Caco-2 (cell line): ENCODE measurements around the gene MAPK14. TPM values are rescaled to one million over a fixed set of nuclear protein-coding genes. Genes with fewer than 3 reads are reported as not detected.

ENCODE experiments used
- BruUV-seq: library from RNA; stranded (reverse); fragments of 400-500 nt; replicated peaks from 2 replicates; lab custom pipeline; 2021; lab: Mats Ljungman, UMichigan
- CTCF ChIA-PET: fragments of 300-600 bp; sonication (Branson Sonifier 250); formaldehyde crosslinking; loops from one replicate; lab custom pipeline; 2022; ENCODE audit warnings: antibody characterized with exemption; lab: Charles Lee
- POLR2A ChIA-PET: fragments of 300-600 bp; sonication (Branson Sonifier 250); formaldehyde crosslinking; loops from one replicate; lab custom pipeline; 2022; ENCODE audit warnings: antibody characterized with exemption; lab: Charles Lee
- DNase-seq, 2 experiments: peaks; one replicate each; pipeline versions ENCODE4 v3.0.0 to v3.0.0-alpha.2; 2020 to 2022
- H3K27me3 ChIP-seq: replicated peaks from 2 replicates; pipeline ENCODE4 v1.6.0; 2011; ENCODE audit warnings: low read length; ENCODE audit not compliant: control insufficient read depth, insufficient read depth
- H3K36me3 ChIP-seq: 2 replicates; pipeline ENCODE4 v1.5.1; 2011; ENCODE audit warnings: low read length; ENCODE audit not compliant: control insufficient read depth, insufficient read depth
- H3K4me1 ChIP-seq: fragments of 250-450 bp; sonication (Bioruptor Pico); 2 replicates; pipeline ENCODE4 v1.5.1; 2020; ENCODE audit warnings: mild to moderate bottlenecking
- H3K4me3 ChIP-seq: 2 replicates; pipeline ENCODE4 v1.5.1; 2011; ENCODE audit warnings: low read depth, mild to moderate bottlenecking, control low read depth, low read length
- H3K9me3 ChIP-seq: fragments of 250-450 bp; sonication (Bioruptor Pico); 2 replicates; pipeline ENCODE4 v1.5.1; 2020; ENCODE audit warnings: mild to moderate bottlenecking, moderate library complexity
- H3K27ac Mint-ChIP-seq: one replicate; pipeline ENCODE4 v1.8.0; 2022; ENCODE audit warnings: mixed read lengths; ENCODE audit not compliant: unreplicated experiment
- H3K27me3 Mint-ChIP-seq: one replicate; pipeline ENCODE4 v1.8.0; 2022; ENCODE audit warnings: mixed read lengths; ENCODE audit not compliant: insufficient read depth, unreplicated experiment
- H3K36me3 Mint-ChIP-seq: one replicate; pipeline ENCODE4 v1.8.0; 2022; ENCODE audit warnings: mild to moderate bottlenecking, mixed read lengths; ENCODE audit not compliant: insufficient read depth, unreplicated experiment
- H3K4me1 Mint-ChIP-seq: one replicate; pipeline ENCODE4 v1.8.0; 2022; ENCODE audit warnings: low read depth, mixed read lengths; ENCODE audit not compliant: unreplicated experiment
- H3K4me3 Mint-ChIP-seq: one replicate; pipeline ENCODE4 v1.8.0; 2022; ENCODE audit warnings: mild to moderate bottlenecking, moderate library complexity, mixed read lengths; ENCODE audit not compliant: unreplicated experiment
- H3K9me3 Mint-ChIP-seq: one replicate; pipeline ENCODE4 v1.8.0; 2022; ENCODE audit warnings: mixed read lengths; ENCODE audit not compliant: unreplicated experiment
- CTCF ChIP-seq, 2 experiments: fragments of 200-600 bp in 1 of 2; IDR thresholded peaks; 1 replicate in 1 of 2; 2 replicates in 1 of 2; pipeline versions ENCODE4 v1.5.1 to v1.8.0; 2011 to 2022; ENCODE audit warnings: antibody characterized with exemption in 1 of 2, control low read depth in 1 of 2, inconsistent platforms in 1 of 2, low read depth in 1 of 2, low read length in 1 of 2, mild to moderate bottlenecking in 1 of 2, moderate library complexity in 1 of 2; ENCODE audit not compliant: insufficient read depth in 1 of 2, severe bottlenecking in 1 of 2, unreplicated experiment in 1 of 2
- intact Hi-C: fragments of 100-400 bp; cut with micrococcal nuclease; formaldehyde crosslinking; loops from one replicate; pipeline ENCODE4 v1.10.0; 2022; ENCODE audit not compliant: unreplicated experiment
- total RNA-seq: library from RNA; stranded (reverse); gene quantifications from 2 replicates; pipeline ENCODE4 v1.2.3, GENCODE V29; 2022

Gene MAPK14
- total RNA-seq, 1 experiment from 2014 or later, result 72.0 TPM

DNA sequence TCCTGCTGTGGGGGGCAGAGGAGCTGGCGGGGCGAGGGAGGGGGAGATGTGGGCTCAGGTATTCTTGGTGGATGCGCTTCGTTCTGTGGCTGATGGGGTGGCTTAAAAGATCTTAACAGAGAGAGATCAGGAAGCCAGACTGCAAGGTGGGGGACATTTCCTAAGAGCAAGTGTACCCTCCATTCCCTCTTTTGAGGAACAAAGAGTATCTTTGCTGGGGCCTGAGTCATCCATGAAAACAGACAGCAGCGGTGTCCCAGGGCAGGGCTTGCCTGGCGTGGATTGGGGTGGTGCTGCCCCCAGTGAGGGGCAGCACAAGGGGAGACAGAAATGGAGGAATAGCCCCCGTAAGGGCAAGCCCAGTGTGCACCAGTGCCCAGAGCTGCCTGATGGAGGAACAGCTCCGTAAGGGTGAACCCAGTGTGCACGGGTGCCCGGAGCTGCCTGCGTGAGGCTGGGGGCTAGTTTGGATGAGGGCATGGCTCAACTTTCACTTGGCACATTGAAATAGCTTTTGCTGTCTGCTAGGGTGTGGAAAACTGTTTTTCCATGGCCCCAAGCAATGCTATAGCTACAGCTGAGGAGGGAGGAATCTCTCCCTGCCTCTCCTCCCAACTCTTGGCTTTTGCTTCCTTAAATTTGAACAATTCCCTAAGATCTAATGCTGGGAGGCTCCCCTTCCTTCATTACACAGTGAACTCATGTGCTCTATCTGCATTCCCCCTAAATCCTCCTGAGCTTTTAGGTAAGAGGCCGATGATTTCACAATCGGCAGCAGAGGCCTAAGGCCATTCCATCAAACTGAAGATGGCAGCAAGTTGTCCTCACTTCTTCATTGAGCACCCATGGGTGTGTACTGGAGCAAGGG, 115.6 kb downstream of the MAPK14 start:
- 0 out of 2 replicates have a peak, but pooled peaks cover 3% of the 10 kb centered on the region for H3K36me3 ChIP-seq
- Mint-ChIP-seq H3K4me1 (no peaks in the 10 kb centered on the region), H3K4me3 (no peak overlapping the region), H3K27me3 (no peaks in the 10 kb centered on the region), H3K27ac (no peak overlapping the region), H3K36me3 (no peaks in the 10 kb centered on the region), H3K9me3 (peaks cover 7% of the 10 kb centered on the region)
- intact Hi-C loops, result no loop called here
- TF ChIP-seq CTCF (IDR thresholded peaks at IDR 0.05; ENCODE audit: insufficient read depth in 1 of 2, low read depth in 1 of 2, low read length in 1 of 2, severe bottlenecking in 1 of 2, unreplicated experiment in 1 of 2), result no peak
- no peak for DNase-seq
- no peaks in the 10 kb centered on the region for H3K27me3 ChIP-seq
- H3K9me3 ChIP-seq, result no peaks in the 10 kb centered on the region
- H3K4me3 ChIP-seq, result no peak overlapping the region
- H3K4me1 ChIP-seq, result no peaks in the 10 kb centered on the region
- no TSS peak for BruUV-seq
- ChIA-PET POLR2A (no interaction called here), CTCF (interaction anchor here (1.3 kb wide), 1 partner anchor 12 kb away, joined by 3 read pairs; no protein-coding TSS in a partner anchor)

- Histone ChIP-seq H3K4me3 (no peak overlapping the region), H3K36me3 (no peaks in the 10 kb centered on the region), H3K4me1 (no peaks in the 10 kb centered on the region), H3K27me3 (no peaks in the 10 kb centered on the region), H3K9me3 (no peaks in the 10 kb centered on the region)
- Mint-ChIP-seq H3K4me3 (no peak overlapping the region), H3K4me1 (no peaks in the 10 kb centered on the region), H3K36me3 (no peaks in the 10 kb centered on the region), H3K27me3 (no peaks in the 10 kb centered on the region), H3K9me3 (peaks cover 15% of the 10 kb centered on the region), H3K27ac (no peak overlapping the region)
- TF ChIP-seq CTCF (IDR thresholded peaks at IDR 0.05; ENCODE audit: insufficient read depth in 1 of 2, low read depth in 1 of 2, low read length in 1 of 2, severe bottlenecking in 1 of 2, unreplicated experiment in 1 of 2), result no peak
- BruUV-seq, result no TSS peak
- CTCF ChIA-PET, result no interaction called here
- POLR2A ChIA-PET, result no interaction called here
- DNase-seq, result no peak
- intact Hi-C loops, result no loop called here
Measured at GRCh38 chr6:36145495-36145894, 117.9 kb downstream of the MAPK14 start.

DNA sequence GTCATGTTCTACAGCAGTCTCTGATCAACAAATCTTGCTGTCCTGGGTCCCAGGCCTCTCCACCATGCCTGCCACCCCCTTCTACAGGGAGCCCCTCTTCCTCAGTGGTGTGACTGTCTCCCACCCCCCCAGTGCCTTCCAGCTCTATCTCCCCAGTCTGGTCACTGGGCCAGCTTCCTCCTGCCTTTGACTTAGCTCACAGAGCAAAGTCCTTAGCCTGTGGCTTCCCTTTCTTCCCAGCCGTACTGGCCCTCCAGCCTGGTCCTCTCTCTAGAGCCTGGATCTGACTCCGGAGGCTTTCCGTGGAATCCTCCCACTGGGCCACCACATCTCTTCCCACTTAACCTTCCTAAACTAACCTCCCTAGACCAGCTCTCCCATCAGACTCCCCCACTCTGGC, 119.7 kb downstream of the MAPK14 start:
- TF ChIP-seq CTCF (IDR thresholded peaks at IDR 0.05; ENCODE audit: insufficient read depth in 1 of 2, low read depth in 1 of 2, low read length in 1 of 2, severe bottlenecking in 1 of 2, unreplicated experiment in 1 of 2), result no peak
- Mint-ChIP-seq H3K4me3 (no peak overlapping the region), H3K27ac (no peak overlapping the region), H3K9me3 (peaks cover 15% of the 10 kb centered on the region), H3K36me3 (no peaks in the 10 kb centered on the region), H3K4me1 (no peaks in the 10 kb centered on the region), H3K27me3 (no peaks in the 10 kb centered on the region)
- intact Hi-C loops, result no loop called here
- Histone ChIP-seq H3K36me3 (no peaks in the 10 kb centered on the region), H3K4me3 (no peak overlapping the region), H3K4me1 (no peaks in the 10 kb centered on the region), H3K27me3 (no peaks in the 10 kb centered on the region), H3K9me3 (no peaks in the 10 kb centered on the region)
- ChIA-PET POLR2A (no interaction called here), CTCF (no interaction called here)
- no TSS peak for BruUV-seq
- DNase-seq, result no peak
